NCI-H2107 (cell line): ENCODE results near the gene GRAPL.
"Not testable (repeated sequence)": the region's sequence is repeated elsewhere in the genome, so short reads cannot be mapped to it uniquely, and the experiment has no call there.

Experiments used
- DNase-seq: peaks from one replicate; lab custom pipeline; 2025; lab: John Stamatoyannopoulos, UW

GRAPL gene

GRCh38 chr17:19127148-19127980 lies at the start of gene GRAPL:
GRAPL (plus strand) TSS chr17:19127589; CDS start chr17:19127620, 31 bp downstream.
- not testable (repeated sequence) for DNase-seq

- DNase-seq: not testable (repeated sequence)
Observed at GRCh38 chr17:19088804-19089685, 38.3 kb upstream of the GRAPL start.

GRCh38 chr17:19090058-19090772 lies 37.2 kb upstream of the GRAPL start:
- DNase-seq: not testable (repeated sequence)

- not testable (repeated sequence) for DNase-seq
Observed at GRCh38 chr17:19092737-19093683, 34.4 kb upstream of the GRAPL start.

GRCh38 chr17:19093684-19094438 lies 33.5 kb upstream of the GRAPL start:
- not testable (repeated sequence) for DNase-seq

- not testable (repeated sequence) for DNase-seq
Observed at GRCh38 chr17:19108517-19108916, 18.9 kb upstream of the GRAPL start.

- DNase-seq: not testable (repeated sequence)
Observed at GRCh38 chr17:19110189-19111097, 16.9 kb upstream of the GRAPL start.

- not testable (repeated sequence) for DNase-seq
Observed at GRCh38 chr17:19111111-19111711, 16.2 kb upstream of the GRAPL start.

- not testable (repeated sequence) for DNase-seq
Observed at GRCh38 chr17:19111801-19112458, 15.5 kb upstream of the GRAPL start.

GRCh38 chr17:19112459-19112826 lies 14.9 kb upstream of the GRAPL start:
- not testable (repeated sequence) for DNase-seq

- DNase-seq: not testable (repeated sequence)
Observed at GRCh38 chr17:19118695-19119094, 8.7 kb upstream of the GRAPL start.

- DNase-seq: not testable (repeated sequence)
Observed at GRCh38 chr17:19125289-19125688, 2.1 kb upstream of the GRAPL start.

GRCh38 chr17:19129500-19129899 lies 2.1 kb downstream of the GRAPL start:
- not testable (repeated sequence) for DNase-seq

- DNase-seq: not testable (repeated sequence)
Observed at GRCh38 chr17:19131108-19131507, 3.7 kb downstream of the GRAPL start.

GRCh38 chr17:19131772-19132171 lies 4.4 kb downstream of the GRAPL start:
- DNase-seq: not testable (repeated sequence)

- not testable (repeated sequence) for DNase-seq
Observed at GRCh38 chr17:19133793-19134192, 6.4 kb downstream of the GRAPL start.

- not testable (repeated sequence) for DNase-seq
Observed at GRCh38 chr17:19135391-19135790, 8.0 kb downstream of the GRAPL start.

GRCh38 chr17:19136138-19136537 lies 8.7 kb downstream of the GRAPL start:
- DNase-seq: not testable (repeated sequence)
